ENCODE measurements around the gene ADAM11. TPM values are rescaled to one million over a fixed set of nuclear protein-coding genes. Genes with fewer than 3 reads are reported as not detected.

ADAM11 gene
- total RNA-seq, 2 donors from 2014 or later = 0.31 to 0.53 TPM

- ATAC-seq (peak in 1 of 2 donors; percentile 29), DNase-seq (ENCODE audit: low spot score) (no peak)
- H3K4me1 Mint-ChIP-seq (ENCODE audit: low read depth in 2 of 2) = no peaks in the 10 kb centered on the region
- H3K27me3 Mint-ChIP-seq = no peaks in the 10 kb centered on the region
- no peaks in the 10 kb centered on the region for H3K9me3 Mint-ChIP-seq
- H3K36me3 Mint-ChIP-seq = no peaks in the 10 kb centered on the region
- no peak overlapping the region for H3K27ac Mint-ChIP-seq
- no peak overlapping the region for H3K4me3 Mint-ChIP-seq
Observed at GRCh38 chr17:44787271-44787940, 28.6 kb downstream of the ADAM11 start.

GRCh38 chr17:44788139-44788538, 29.4 kb downstream of the ADAM11 start:
- no peak overlapping the region for H3K27ac Mint-ChIP-seq
- no peaks in the 10 kb centered on the region for H3K9me3 Mint-ChIP-seq
- H3K36me3 Mint-ChIP-seq = no peaks in the 10 kb centered on the region
- H3K27me3 Mint-ChIP-seq = no peaks in the 10 kb centered on the region
- no peak for ATAC-seq
- no peaks in the 10 kb centered on the region for H3K4me1 Mint-ChIP-seq (ENCODE audit: low read depth in 2 of 2)
- H3K4me3 Mint-ChIP-seq = no peak overlapping the region
- DNase-seq (ENCODE audit: low spot score) = no peak

GRCh38 chr17:44792276-44792675, 33.5 kb downstream of the ADAM11 start:
- no peaks in the 10 kb centered on the region for H3K36me3 Mint-ChIP-seq
- no peak overlapping the region for H3K4me3 Mint-ChIP-seq
- ATAC-seq = no peak
- peaks cover 0 to 5% of the 10 kb centered on the region in 2 donors for H3K27me3 Mint-ChIP-seq
- no peak overlapping the region for H3K27ac Mint-ChIP-seq
- no peak for DNase-seq (ENCODE audit: low spot score)
- H3K9me3 Mint-ChIP-seq = no peaks in the 10 kb centered on the region
- no peaks in the 10 kb centered on the region for H3K4me1 Mint-ChIP-seq (ENCODE audit: low read depth in 2 of 2)

- Mint-ChIP-seq H3K27me3 (peaks cover 0 to 5% of the 10 kb centered on the region in 2 donors), H3K4me1 (ENCODE audit: low read depth in 2 of 2) (no peaks in the 10 kb centered on the region), H3K9me3 (no peaks in the 10 kb centered on the region), H3K4me3 (no peak overlapping the region), H3K36me3 (no peaks in the 10 kb centered on the region), H3K27ac (peak overlapping the region in 1 of 2 donors; percentile 68)
- DNase-seq (ENCODE audit: low spot score) (no peak), ATAC-seq (no peak)
Observed at GRCh38 chr17:44793885-44794842, 35.4 kb downstream of the ADAM11 start.

- DNase-seq (ENCODE audit: low spot score) = no peak
- Mint-ChIP-seq H3K27ac (peak overlapping the region in 1 of 2 donors; percentile 68), H3K36me3 (no peaks in the 10 kb centered on the region), H3K27me3 (peaks cover 0 to 5% of the 10 kb centered on the region in 2 donors), H3K9me3 (no peaks in the 10 kb centered on the region), H3K4me1 (ENCODE audit: low read depth in 2 of 2) (no peaks in the 10 kb centered on the region), H3K4me3 (no peak overlapping the region)
- no peak for ATAC-seq
Observed at GRCh38 chr17:44794851-44795413, 36.1 kb downstream of the ADAM11 start.

GRCh38 chr17:44795421-44795820, 36.6 kb downstream of the ADAM11 start:
- Mint-ChIP-seq H3K36me3 (no peaks in the 10 kb centered on the region), H3K4me1 (ENCODE audit: low read depth in 2 of 2) (no peaks in the 10 kb centered on the region), H3K27ac (no peak overlapping the region), H3K9me3 (no peaks in the 10 kb centered on the region), H3K4me3 (no peak overlapping the region), H3K27me3 (peaks cover 0 to 5% of the 10 kb centered on the region in 2 donors)
- ATAC-seq = no peak
- DNase-seq (ENCODE audit: low spot score) = no peak

GRCh38 chr17:44795928-44796327, 37.1 kb downstream of the ADAM11 start:
- Mint-ChIP-seq H3K4me3 (no peak overlapping the region), H3K27me3 (peaks cover 0 to 5% of the 10 kb centered on the region in 2 donors), H3K36me3 (no peaks in the 10 kb centered on the region), H3K9me3 (no peaks in the 10 kb centered on the region), H3K27ac (no peak overlapping the region), H3K4me1 (ENCODE audit: low read depth in 2 of 2) (no peaks in the 10 kb centered on the region)
- ATAC-seq (no peak), DNase-seq (ENCODE audit: low spot score) (no peak)

- ATAC-seq (no peak), DNase-seq (ENCODE audit: low spot score) (no peak)
- Mint-ChIP-seq H3K4me1 (ENCODE audit: low read depth in 2 of 2) (no peaks in the 10 kb centered on the region), H3K27ac (no peak overlapping the region), H3K27me3 (peaks cover 0 to 5% of the 10 kb centered on the region in 2 donors), H3K36me3 (no peaks in the 10 kb centered on the region), H3K4me3 (no peak overlapping the region), H3K9me3 (no peaks in the 10 kb centered on the region)
Observed at GRCh38 chr17:44796731-44797130, 37.9 kb downstream of the ADAM11 start.

GRCh38 chr17:44797802-44798201, 39.0 kb downstream of the ADAM11 start:
- ATAC-seq (no peak), DNase-seq (ENCODE audit: low spot score) (no peak)
- Mint-ChIP-seq H3K36me3 (no peaks in the 10 kb centered on the region), H3K27ac (no peak overlapping the region), H3K27me3 (peaks cover 0 to 5% of the 10 kb centered on the region in 2 donors), H3K9me3 (no peaks in the 10 kb centered on the region), H3K4me3 (no peak overlapping the region), H3K4me1 (ENCODE audit: low read depth in 2 of 2) (no peaks in the 10 kb centered on the region)

- no peak for DNase-seq (ENCODE audit: low spot score)
- H3K9me3 Mint-ChIP-seq = no peaks in the 10 kb centered on the region
- H3K27ac Mint-ChIP-seq = no peak overlapping the region
- peaks cover 0 to 5% of the 10 kb centered on the region in 2 donors for H3K27me3 Mint-ChIP-seq
- H3K4me1 Mint-ChIP-seq (ENCODE audit: low read depth in 2 of 2) = no peaks in the 10 kb centered on the region
- H3K36me3 Mint-ChIP-seq = no peaks in the 10 kb centered on the region
- ATAC-seq = no peak
- no peak overlapping the region for H3K4me3 Mint-ChIP-seq
Observed at GRCh38 chr17:44798356-44798755, 39.6 kb downstream of the ADAM11 start.

GRCh38 chr17:44801880-44802279, 43.1 kb downstream of the ADAM11 start:
- H3K9me3 Mint-ChIP-seq = no peaks in the 10 kb centered on the region
- no peak overlapping the region for H3K4me3 Mint-ChIP-seq
- no peaks in the 10 kb centered on the region for H3K36me3 Mint-ChIP-seq
- H3K27ac Mint-ChIP-seq = no peak overlapping the region
- no peak for ATAC-seq
- H3K27me3 Mint-ChIP-seq = peaks cover 0 to 9% of the 10 kb centered on the region in 2 donors
- H3K4me1 Mint-ChIP-seq (ENCODE audit: low read depth in 2 of 2) = no peaks in the 10 kb centered on the region
- no peak for DNase-seq (ENCODE audit: low spot score)

- DNase-seq (ENCODE audit: low spot score) (no peak), ATAC-seq (no peak)
- H3K4me1 Mint-ChIP-seq (ENCODE audit: low read depth in 2 of 2) = no peaks in the 10 kb centered on the region
- peaks cover 7 to 15% of the 10 kb centered on the region in 2 donors for H3K27me3 Mint-ChIP-seq
- no peak overlapping the region for H3K4me3 Mint-ChIP-seq
- H3K9me3 Mint-ChIP-seq = no peaks in the 10 kb centered on the region
- H3K36me3 Mint-ChIP-seq = no peaks in the 10 kb centered on the region
- no peak overlapping the region for H3K27ac Mint-ChIP-seq
Observed at GRCh38 chr17:44804302-44805089, 45.7 kb downstream of the ADAM11 start.

- Mint-ChIP-seq H3K36me3 (no peaks in the 10 kb centered on the region), H3K27ac (no peak overlapping the region), H3K4me1 (ENCODE audit: low read depth in 2 of 2) (no peaks in the 10 kb centered on the region), H3K9me3 (no peaks in the 10 kb centered on the region), H3K4me3 (no peak overlapping the region), H3K27me3 (peaks cover 7 to 15% of the 10 kb centered on the region in 2 donors)
- ATAC-seq (no peak), DNase-seq (ENCODE audit: low spot score) (no peak)
Observed at GRCh38 chr17:44807093-44807816, 48.5 kb downstream of the ADAM11 start.
